CD4-positive, alpha-beta T cell treated with Interleukin-4 for 1 hour (primary cell): Measurements from ENCODE around the gene IRX3.

Experiments used
- DNase-seq, 2 donors: peaks; one replicate each; pipeline ENCODE4 v3.0.0-alpha.2; 2020 to 2022

Gene IRX3

GRCh38 chr16:54290833-54291655 lies 4.5 kb upstream of the IRX3 start:
- no peak for DNase-seq

GRCh38 chr16:54289945-54290832 lies 3.6 kb upstream of the IRX3 start:
- DNase-seq: no peak

- DNase-seq: no peak
These were observed 2.8 kb upstream of the IRX3 start for GRCh38 chr16:54289242-54289944.

- no peak for DNase-seq
These were observed 2.3 kb upstream of the IRX3 start for GRCh38 chr16:54288835-54289241.

GRCh38 chr16:54288030-54288834 lies 1.6 kb upstream of the IRX3 start:
- DNase-seq: no peak

GRCh38 chr16:54287131-54288029 lies 793 bp upstream of the IRX3 start:
- DNase-seq: no peak

- no peak for DNase-seq
These were observed 559 bp downstream of the IRX3 start for GRCh38 chr16:54286090-54286365.

GRCh38 chr16:54285414-54286089 lies 1.0 kb downstream of the IRX3 start:
- DNase-seq: no peak

- DNase-seq: no peak
These were observed 1.6 kb downstream of the IRX3 start for GRCh38 chr16:54284931-54285413.

GRCh38 chr16:54284319-54284930 lies 2.2 kb downstream of the IRX3 start:
- no peak for DNase-seq

GRCh38 chr16:54283725-54284318 lies 2.8 kb downstream of the IRX3 start:
- no peak for DNase-seq

GRCh38 chr16:54282928-54283724 lies 3.5 kb downstream of the IRX3 start:
- DNase-seq: no peak

- no peak for DNase-seq
These were observed 4.2 kb downstream of the IRX3 start for GRCh38 chr16:54282202-54282927.

- no peak for DNase-seq
These were observed 4.9 kb downstream of the IRX3 start for GRCh38 chr16:54281535-54282201.

GRCh38 chr16:54280751-54281150 lies 5.8 kb downstream of the IRX3 start:
- DNase-seq: no peak

- DNase-seq: no peak
These were observed 8.5 kb downstream of the IRX3 start for GRCh38 chr16:54277845-54278703.

GRCh38 chr16:54275956-54276355 lies 10.6 kb downstream of the IRX3 start:
- no peak for DNase-seq
